Stimulated activated CD8-positive, alpha-beta memory T cell treated with anti-CD3 and anti-CD28 coated beads, Interleukin-4, amount 100 ng/mL, for 48 hours (primary cell): ENCODE data around the gene ARHGEF5.
"Not testable (repeated sequence)": the region's sequence is repeated elsewhere in the genome, so short reads cannot be mapped to it uniquely, and the experiment has no call there.

Experiments used
- DNase-seq: peaks from one replicate; pipeline ENCODE4 v3.0.0-alpha.2; 2020

ARHGEF5 gene

GRCh38 chr7:144384555-144385245, 29.5 kb downstream of the ARHGEF5 start:
- DNase-seq, result peak; percentile 60

DNA sequence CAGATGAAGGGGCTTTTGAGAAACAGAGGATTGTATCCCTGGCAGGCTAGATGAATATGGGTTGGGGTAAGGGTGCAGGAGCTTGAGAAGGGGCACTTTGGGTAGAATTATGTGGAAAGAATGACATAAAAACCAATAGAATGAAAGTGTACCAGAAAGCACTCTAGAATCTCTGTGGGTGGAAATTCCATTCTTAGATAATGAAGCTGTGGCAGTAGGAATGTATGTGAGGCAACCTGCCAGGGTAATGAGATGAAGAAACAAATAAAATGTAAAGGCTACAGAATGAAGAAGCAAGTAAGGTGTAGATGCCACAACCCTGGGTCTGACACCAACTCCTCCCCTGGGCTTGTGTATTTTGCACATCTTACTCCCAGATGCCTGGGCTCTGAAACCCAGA, 31.5 kb downstream of the ARHGEF5 start:
- no peak for DNase-seq

- no peak for DNase-seq
Measured at GRCh38 chr7:144388950-144389349, 33.7 kb downstream of the ARHGEF5 start.

- DNase-seq, result no peak
Measured at GRCh38 chr7:144390481-144390880, 35.3 kb downstream of the ARHGEF5 start.

DNA sequence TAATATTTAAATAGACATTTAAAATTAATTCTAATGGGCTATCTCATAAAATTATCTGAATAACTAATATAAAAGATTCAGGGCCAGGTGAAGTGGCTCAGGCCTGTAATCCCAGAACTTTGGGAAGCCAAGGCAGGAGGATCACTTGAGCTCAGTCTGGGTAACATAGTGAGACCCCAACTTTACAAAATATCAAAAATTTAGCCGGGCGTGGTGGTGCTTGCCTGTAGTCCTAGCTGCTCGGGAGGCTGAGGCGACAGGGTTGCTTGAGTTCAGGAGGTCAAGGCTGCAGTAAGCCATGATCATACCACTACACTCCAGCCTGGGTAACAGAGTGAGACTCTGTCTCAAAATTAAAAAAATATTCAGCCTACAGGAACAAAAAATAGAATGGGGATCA, 35.8 kb downstream of the ARHGEF5 start:
- no peak for DNase-seq

- DNase-seq, result no peak
Measured at GRCh38 chr7:144391823-144392255, 36.6 kb downstream of the ARHGEF5 start.

GRCh38 chr7:144397086-144397485, 41.9 kb downstream of the ARHGEF5 start:
- DNase-seq, result no peak

- DNase-seq, result no peak
Measured at GRCh38 chr7:144398291-144398690, 43.1 kb downstream of the ARHGEF5 start.

DNA sequence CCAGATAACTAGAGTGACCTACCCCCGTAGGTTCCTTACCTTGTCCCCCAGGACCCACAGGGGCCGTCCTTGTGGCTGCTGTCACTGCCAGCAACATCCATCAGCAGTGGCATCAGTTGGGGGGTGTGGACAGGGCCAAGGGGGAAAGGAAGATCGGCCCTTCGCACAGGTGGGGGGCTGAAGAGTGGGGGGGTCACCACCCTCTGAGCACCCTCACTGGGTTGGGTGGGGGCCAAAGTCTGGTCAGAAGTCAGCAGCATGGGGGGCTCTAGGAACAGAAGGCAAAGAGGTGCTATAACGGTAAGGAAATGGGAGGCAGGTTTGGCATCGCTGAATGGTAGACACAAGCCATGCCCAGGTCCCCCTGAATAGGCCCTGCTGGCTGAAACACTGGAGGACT, 43.7 kb downstream of the ARHGEF5 start:
- no peak for DNase-seq

- DNase-seq, result no peak
Measured at GRCh38 chr7:144399946-144400345, 44.7 kb downstream of the ARHGEF5 start.

GRCh38 chr7:144401490-144401889, 46.3 kb downstream of the ARHGEF5 start:
- DNase-seq, result no peak

DNA sequence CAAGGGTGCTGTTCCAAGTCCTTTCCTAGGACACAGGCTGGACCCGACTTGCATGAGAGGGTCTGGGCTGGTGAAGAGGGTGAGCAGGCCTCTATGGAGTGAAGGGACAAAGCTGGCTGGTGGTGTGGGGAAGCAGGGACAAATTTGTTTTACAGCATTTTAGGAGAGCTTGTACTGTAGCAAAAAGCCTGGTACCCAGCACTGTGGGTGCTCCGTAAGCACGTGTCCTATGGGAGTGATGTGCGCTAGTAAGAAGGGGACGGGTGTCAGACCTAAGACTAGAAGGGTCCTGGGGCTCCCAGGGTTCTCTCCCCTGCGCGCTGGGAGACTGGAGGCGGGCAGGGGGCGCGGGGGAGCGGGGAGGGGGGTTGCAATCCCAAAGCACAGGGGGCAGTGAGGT, 47.9 kb downstream of the ARHGEF5 start:
- DNase-seq, result no peak

DNA sequence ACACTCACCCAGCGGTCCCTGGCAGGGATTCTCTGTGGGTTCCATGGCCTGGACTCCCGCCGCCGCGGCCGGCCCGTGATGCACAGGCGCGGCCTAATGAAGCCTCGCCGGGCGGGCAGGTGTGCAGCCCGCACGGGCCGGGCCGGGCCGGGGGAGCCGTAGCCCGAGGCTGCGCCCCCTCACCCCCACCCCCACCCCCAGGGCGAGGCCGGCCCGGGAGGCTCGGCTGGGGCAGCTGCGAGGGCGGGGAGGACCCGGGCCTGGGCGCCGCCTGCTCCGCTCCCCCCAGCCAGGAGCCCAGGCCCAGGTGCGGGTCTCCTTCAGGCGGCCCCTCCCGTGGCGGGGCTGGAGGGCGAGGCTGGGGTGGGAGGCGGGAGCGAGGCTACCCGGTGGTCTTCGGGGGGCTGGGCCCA, 48.5 kb downstream of the ARHGEF5 start, which contains the start of gene NOBOX:
Gene NOBOX (minus strand): TSS at position 45 of the 413 bp plus-strand sequence.
- no peak for DNase-seq

GRCh38 chr7:144404946-144405345, 49.7 kb downstream of the ARHGEF5 start:
- DNase-seq, result no peak

GRCh38 chr7:144407266-144407931, 52.2 kb downstream of the ARHGEF5 start:
- DNase-seq, result no peak

- no peak for DNase-seq
Measured at GRCh38 chr7:144408121-144408520, 52.9 kb downstream of the ARHGEF5 start.

GRCh38 chr7:144410441-144410840, 55.2 kb downstream of the ARHGEF5 start:
- DNase-seq, result no peak

DNA sequence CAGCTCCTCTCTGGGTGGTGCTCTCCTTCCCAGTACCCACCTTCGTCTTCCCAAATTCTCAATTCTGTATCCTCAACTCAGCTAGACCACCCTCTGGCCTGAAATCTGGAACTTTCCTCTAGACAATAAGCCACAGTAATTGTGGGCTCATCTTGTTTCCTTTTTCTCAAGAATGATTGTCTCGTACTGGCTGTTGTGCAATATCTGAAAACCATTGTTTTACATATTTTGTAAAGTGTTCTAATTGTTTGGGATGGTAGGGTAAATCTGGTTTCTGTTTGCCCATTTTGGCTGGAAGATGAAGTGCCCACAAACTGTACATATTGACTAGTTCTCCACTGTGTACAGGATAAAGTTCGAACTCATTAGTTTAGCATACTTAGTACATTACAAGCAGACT, 59.6 kb downstream of the ARHGEF5 start:
- no peak for DNase-seq

- DNase-seq, result no peak
Measured at GRCh38 chr7:144415858-144416257, 60.7 kb downstream of the ARHGEF5 start.

- DNase-seq, result no peak
Measured at GRCh38 chr7:144416341-144416740, 61.1 kb downstream of the ARHGEF5 start.

DNA sequence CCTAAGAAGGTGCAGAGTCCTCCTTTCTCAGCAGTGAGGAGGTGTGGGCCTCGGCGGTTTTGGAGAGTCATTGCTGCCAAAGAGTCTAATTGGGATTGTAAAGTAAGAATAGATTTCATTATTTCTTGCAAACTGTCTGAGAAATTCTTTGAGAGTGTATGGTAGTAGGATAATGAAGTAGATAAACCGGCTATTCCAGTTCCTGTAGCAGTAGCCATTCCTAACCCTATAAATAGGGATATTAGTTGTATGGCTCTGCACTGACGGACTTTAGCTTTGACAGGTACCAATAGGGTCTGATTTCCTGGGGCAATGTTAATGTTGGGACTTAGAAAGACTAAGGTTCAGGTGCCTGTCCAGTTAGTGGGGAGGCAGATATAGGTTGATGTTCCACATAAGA, 63.7 kb downstream of the ARHGEF5 start:
- not testable (repeated sequence) for DNase-seq

GRCh38 chr7:144427539-144427938, 72.3 kb downstream of the ARHGEF5 start:
- not testable (repeated sequence) for DNase-seq

DNA sequence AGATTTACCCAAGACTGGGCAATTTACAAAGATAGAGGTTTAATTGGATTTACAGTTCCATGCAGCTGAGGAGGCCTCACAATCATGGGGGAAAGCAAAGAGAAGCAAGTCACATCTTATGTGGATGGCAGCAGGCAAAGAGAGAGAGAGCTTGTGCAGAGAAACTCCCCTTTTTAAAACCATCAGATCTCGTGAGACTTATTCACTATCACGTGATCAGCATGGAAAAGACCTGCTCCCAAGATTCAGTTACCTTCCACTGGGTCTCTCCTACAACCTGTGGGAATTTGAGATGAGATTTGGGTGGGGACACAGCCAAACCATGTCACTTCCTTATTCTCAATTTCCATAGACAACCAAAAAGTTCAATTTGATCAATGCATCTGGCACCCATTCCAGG, 73.2 kb downstream of the ARHGEF5 start:
- DNase-seq, result no peak
